ENCODE data around the gene RUNX3.

GRCh38 chr1:24927473-24927872, 2.6 kb downstream of the RUNX3 start:
- no peak for TF ChIP-seq EZH2 (IDR thresholded peaks at IDR 0.05; ENCODE audit: borderline replicate concordance, low read length)
- TF ChIP-seq, protein P1, sequence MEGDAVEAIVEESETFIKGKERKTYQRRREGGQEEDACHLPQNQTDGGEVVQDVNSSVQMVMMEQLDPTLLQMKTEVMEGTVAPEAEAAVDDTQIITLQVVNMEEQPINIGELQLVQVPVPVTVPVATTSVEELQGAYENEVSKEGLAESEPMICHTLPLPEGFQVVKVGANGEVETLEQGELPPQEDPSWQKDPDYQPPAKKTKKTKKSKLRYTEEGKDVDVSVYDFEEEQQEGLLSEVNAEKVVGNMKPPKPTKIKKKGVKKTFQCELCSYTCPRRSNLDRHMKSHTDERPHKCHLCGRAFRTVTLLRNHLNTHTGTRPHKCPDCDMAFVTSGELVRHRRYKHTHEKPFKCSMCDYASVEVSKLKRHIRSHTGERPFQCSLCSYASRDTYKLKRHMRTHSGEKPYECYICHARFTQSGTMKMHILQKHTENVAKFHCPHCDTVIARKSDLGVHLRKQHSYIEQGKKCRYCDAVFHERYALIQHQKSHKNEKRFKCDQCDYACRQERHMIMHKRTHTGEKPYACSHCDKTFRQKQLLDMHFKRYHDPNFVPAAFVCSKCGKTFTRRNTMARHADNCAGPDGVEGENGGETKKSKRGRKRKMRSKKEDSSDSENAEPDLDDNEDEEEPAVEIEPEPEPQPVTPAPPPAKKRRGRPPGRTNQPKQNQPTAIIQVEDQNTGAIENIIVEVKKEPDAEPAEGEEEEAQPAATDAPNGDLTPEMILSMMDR (conservative IDR thresholded peaks at IDR 0.05 in 1 of 2, IDR thresholded peaks at IDR 0.05 in 1 of 2; ENCODE audit: extremely low read depth in 1 of 2, insufficient read depth in 1 of 2, low read depth in 1 of 2, low read length in 2 of 2), result no peak

Measured in mammary epithelial cell (primary cell).